Tibial artery (tissue), 4 donors: ENCODE results near the gene GARNL3.
A peak's percentile ranks its signal among the peaks of the same experiment; 100 is the strongest.

Source experiments
- DNase-seq, 2 donors: peaks; one replicate each; pipeline ENCODE4 v3.0.0-alpha.2; 2019
- H3K27ac ChIP-seq, 2 donors: fragments of 200-600 bp; sonication (generic) in 1 of 2; 1 replicate in 1 of 2; 2 replicates in 1 of 2; pipeline ENCODE4 v1.5.1; 2018 to 2019; ENCODE audit warnings: mild to moderate bottlenecking in 1 of 2
- H3K27me3 ChIP-seq, 2 donors: fragments of 200-600 bp; sonication (generic) in 1 of 2; one replicate each; pipeline versions ENCODE4 v1.5.1 to v1.6.0; 2016 to 2019
- H3K36me3 ChIP-seq, 3 donors: fragments of 200-600 bp; sonication (generic) in 2 of 3; one replicate each; pipeline ENCODE4 v1.5.1; 2016 to 2019; ENCODE audit warnings: mild to moderate bottlenecking in 2 of 3
- H3K4me1 ChIP-seq, 4 donors: fragments of 200-600 bp; sonication (generic) in 2 of 4; 1 replicate in 3 of 4; 2 replicates in 1 of 4; pipeline ENCODE4 v1.5.1; 2016 to 2019
- H3K4me3 ChIP-seq, 2 donors: fragments of 200-600 bp; sonication (generic) in 1 of 2; 1 replicate in 1 of 2; 2 replicates in 1 of 2; pipeline ENCODE4 v1.5.1; 2018 to 2019; ENCODE audit warnings: mild to moderate bottlenecking in 2 of 2
- H3K9me3 ChIP-seq, 3 donors: fragments of 200-600 bp; sonication (generic) in 1 of 3; one replicate each; pipeline ENCODE4 v1.5.1; 2016 to 2019
- CTCF ChIP-seq, 2 experiments: fragments of 200-600 bp in 1 of 2; fragments of 450-650 bp in 1 of 2; IDR thresholded peaks; one replicate each; pipeline ENCODE4 v1.5.1; 2017 to 2019; ENCODE audit warnings: antibody characterized with exemption in 2 of 2, mild to moderate bottlenecking in 1 of 2, moderate library complexity in 1 of 2
- intact Hi-C: fragments of 100-400 bp; cut with DNase I; formaldehyde crosslinking; loops from one replicate; pipeline ENCODE4 v1.15.0; 2023; ENCODE audit warnings: low total_unique reads

GARNL3 gene

GRCh38 chr9:127303830-127304229, 39.3 kb downstream of the GARNL3 start:
- no peak for DNase-seq
- H3K36me3 ChIP-seq: no peaks in the 10 kb centered on the region
- no peaks in the 10 kb centered on the region for H3K9me3 ChIP-seq
- no peak for TF ChIP-seq CTCF (IDR thresholded peaks at IDR 0.05)
- no peak overlapping the region for H3K27ac ChIP-seq
- intact Hi-C loops: loop anchor here (10.0 kb wide), 1 partner anchor 59 kb away; no protein-coding TSS in a partner anchor
- H3K4me3 ChIP-seq: no peak overlapping the region
- peaks cover 0 to 17% (median 10%) of the 10 kb centered on the region in 4 donors for H3K4me1 ChIP-seq
- no peaks in the 10 kb centered on the region for H3K27me3 ChIP-seq

- Histone ChIP-seq H3K27ac (no peak overlapping the region), H3K27me3 (no peaks in the 10 kb centered on the region), H3K9me3 (no peaks in the 10 kb centered on the region), H3K36me3 (no peaks in the 10 kb centered on the region), H3K4me3 (no peak overlapping the region), H3K4me1 (peaks cover 0 to 32% (median 20%) of the 10 kb centered on the region in 4 donors)
- DNase-seq: no peak
- intact Hi-C loops: loop anchor here (10.0 kb wide), 1 partner anchor 61 kb away; no protein-coding TSS in a partner anchor
- TF ChIP-seq CTCF (IDR thresholded peaks at IDR 0.05): no peak
Measured at GRCh38 chr9:127305206-127305837, 40.7 kb downstream of the GARNL3 start.

GRCh38 chr9:127305838-127306226, 41.3 kb downstream of the GARNL3 start:
- Histone ChIP-seq H3K4me1 (peaks cover 0 to 37% (median 22%) of the 10 kb centered on the region in 4 donors), H3K36me3 (no peaks in the 10 kb centered on the region), H3K27ac (no peak overlapping the region), H3K4me3 (no peak overlapping the region), H3K9me3 (no peaks in the 10 kb centered on the region), H3K27me3 (no peaks in the 10 kb centered on the region)
- intact Hi-C loops: loop anchor here (10.0 kb wide), 1 partner anchor 61 kb away; no protein-coding TSS in a partner anchor
- DNase-seq: no peak
- no peak for TF ChIP-seq CTCF (IDR thresholded peaks at IDR 0.05)

- intact Hi-C loops: loop anchor here (10.0 kb wide), 1 partner anchor 63 kb away; no protein-coding TSS in a partner anchor
- no peaks in the 10 kb centered on the region for H3K9me3 ChIP-seq
- H3K36me3 ChIP-seq: no peaks in the 10 kb centered on the region
- peak overlapping the region in 1 of 2 donors; percentile 75 for H3K27ac ChIP-seq
- H3K27me3 ChIP-seq: no peaks in the 10 kb centered on the region
- no peak for TF ChIP-seq CTCF (IDR thresholded peaks at IDR 0.05)
- DNase-seq: no peak
- no peak overlapping the region for H3K4me3 ChIP-seq
- H3K4me1 ChIP-seq: peaks cover 0 to 57% (median 32%) of the 10 kb centered on the region in 4 donors
Measured at GRCh38 chr9:127307802-127308201, 43.2 kb downstream of the GARNL3 start.

GRCh38 chr9:127308652-127309434, 44.3 kb downstream of the GARNL3 start:
- H3K27ac ChIP-seq: peak overlapping the region; percentile 36 to 75
- H3K27me3 ChIP-seq: no peaks in the 10 kb centered on the region
- intact Hi-C loops: loop anchor here (10.0 kb wide), 1 partner anchor 64 kb away; no protein-coding TSS in a partner anchor

More at GRCh38 chr9:127308652-127309434, 44.3 kb downstream of the GARNL3 start:
- Histone ChIP-seq H3K4me1 (peaks cover 0 to 62% (median 33%) of the 10 kb centered on the region in 4 donors), H3K36me3 (peaks cover 7 to 9% (median 7%) of the 10 kb centered on the region in 3 donors), H3K9me3 (no peaks in the 10 kb centered on the region), H3K4me3 (no peak overlapping the region)
- DNase-seq: no peak
- TF ChIP-seq CTCF (IDR thresholded peaks at IDR 0.05): no peak
